ENCODE results near the gene ACLY.
"Not testable (repeated sequence)": the region's sequence is repeated elsewhere in the genome, so short reads cannot be mapped to it uniquely, and the experiment has no call there.

Gene ACLY

GRCh38 chr17:41870097-41870496, 48.7 kb downstream of the ACLY start:
- no peak for DNase-seq

- DNase-seq = no peak
Observed at GRCh38 chr17:41869426-41869825, 49.3 kb downstream of the ACLY start.

GRCh38 chr17:41868568-41868967, 50.2 kb downstream of the ACLY start:
- no peak for DNase-seq

GRCh38 chr17:41865596-41865893, 53.2 kb downstream of the ACLY start:
- no peak for DNase-seq

GRCh38 chr17:41864836-41865595, 53.7 kb downstream of the ACLY start, which contains the start of gene KLHL11:
TSS of gene KLHL11 (minus strand) at chr17:41865423. CDS start at chr17:41865370, 53 bp downstream.
- DNase-seq = peak; percentile 90

GRCh38 chr17:41864498-41864835, 54.3 kb downstream of the ACLY start:
- no peak for DNase-seq

- no peak for DNase-seq
Observed at GRCh38 chr17:41863074-41863848, 55.5 kb downstream of the ACLY start.

- no peak for DNase-seq
Observed at GRCh38 chr17:41860254-41860931, 58.4 kb downstream of the ACLY start.

- DNase-seq = not testable (repeated sequence)
Observed at GRCh38 chr17:41851382-41851781, 67.4 kb downstream of the ACLY start.

GRCh38 chr17:41849251-41849990, 69.3 kb downstream of the ACLY start:
- DNase-seq = no peak

- DNase-seq = no peak
Observed at GRCh38 chr17:41848788-41849187, 70.0 kb downstream of the ACLY start.

GRCh38 chr17:41844971-41845370, 73.8 kb downstream of the ACLY start:
- peak; percentile 29 for DNase-seq

GRCh38 chr17:41840781-41841180, 78.0 kb downstream of the ACLY start:
- not testable (repeated sequence) for DNase-seq

GRCh38 chr17:41839448-41839847, 79.3 kb downstream of the ACLY start:
- not testable (repeated sequence) for DNase-seq

GRCh38 chr17:41837761-41838538, 80.8 kb downstream of the ACLY start, which contains the start of gene KLHL10:
TSS of gene KLHL10 (plus strand) at chr17:41837825. CDS start at chr17:41837933, 108 bp downstream.
- DNase-seq = no peak

GRCh38 chr17:41836550-41837196, 82.1 kb downstream of the ACLY start:
- DNase-seq = no peak

- DNase-seq = peak; percentile 42
Observed at GRCh38 chr17:41835800-41836549, 82.8 kb downstream of the ACLY start, which contains the start of gene NT5C3B. TSS of gene NT5C3B (minus strand) at chr17:41836232. CDS start at chr17:41836193, 39 bp downstream.

- DNase-seq = no peak
Observed at GRCh38 chr17:41835214-41835799, 83.4 kb downstream of the ACLY start.

- not testable (repeated sequence) for DNase-seq
Observed at GRCh38 chr17:41829961-41830360, 88.8 kb downstream of the ACLY start.

- DNase-seq = no peak
Observed at GRCh38 chr17:41825175-41825845, 93.4 kb downstream of the ACLY start.

All from T1000 (cell line).